DOHH2 (cell line): ENCODE data around the gene APOBEC3A.

Experiments used
- EZH2phosphoT487 ChIP-seq: fragments of 200-600 bp; sonication (generic); IDR thresholded peaks from 2 replicates; pipeline ENCODE4 v1.6.1; 2017; ENCODE audit warnings: borderline replicate concordance, mild to moderate bottlenecking, antibody characterized with exemption, low read length, moderate library complexity, mixed read lengths
- TF ChIP-seq, protein P1 (sequence below): fragments of 200-600 bp; sonication (generic); IDR thresholded peaks from one replicate; pipeline ENCODE4 v1.5.1; 2014; ENCODE audit warnings: antibody characterized with exemption, mild to moderate bottlenecking, low read depth, low read length; ENCODE audit not compliant: poor library complexity, severe bottlenecking

DNA sequence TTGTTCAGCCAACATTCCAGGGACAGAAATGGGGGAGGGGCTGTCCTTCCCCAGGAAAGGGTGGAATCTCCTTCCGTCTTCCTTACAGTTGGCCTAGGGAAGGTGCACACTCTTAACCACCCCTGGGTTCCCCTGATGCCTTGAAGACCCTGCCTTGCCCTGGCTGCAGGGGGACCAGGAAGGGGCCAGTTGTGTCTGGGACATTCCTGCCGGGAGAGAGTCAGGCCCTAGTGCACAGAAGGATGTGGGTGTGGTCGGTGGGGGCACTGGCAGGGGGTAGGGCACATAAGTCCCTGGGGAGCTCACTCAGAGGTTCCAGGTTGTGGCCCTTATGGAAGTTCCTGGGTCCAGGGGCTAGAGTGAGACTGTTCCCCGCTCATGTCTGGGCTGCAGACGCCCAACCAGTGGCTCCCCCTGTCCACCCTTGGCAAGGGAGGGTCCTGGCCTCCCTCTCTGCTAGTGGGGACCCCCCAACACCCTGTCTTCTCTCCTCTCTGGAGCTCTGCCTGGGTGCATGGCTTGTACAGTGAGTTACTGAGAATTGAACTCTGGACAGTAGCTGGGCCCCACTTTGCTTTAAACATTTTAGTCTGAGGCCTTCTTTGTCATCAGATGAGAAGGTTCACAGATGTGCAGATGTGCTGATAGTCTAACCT is 2.0 kb upstream of the APOBEC3A start:
- no peak for TF ChIP-seq EZH2phosphoT487
- TF ChIP-seq, protein P1, sequence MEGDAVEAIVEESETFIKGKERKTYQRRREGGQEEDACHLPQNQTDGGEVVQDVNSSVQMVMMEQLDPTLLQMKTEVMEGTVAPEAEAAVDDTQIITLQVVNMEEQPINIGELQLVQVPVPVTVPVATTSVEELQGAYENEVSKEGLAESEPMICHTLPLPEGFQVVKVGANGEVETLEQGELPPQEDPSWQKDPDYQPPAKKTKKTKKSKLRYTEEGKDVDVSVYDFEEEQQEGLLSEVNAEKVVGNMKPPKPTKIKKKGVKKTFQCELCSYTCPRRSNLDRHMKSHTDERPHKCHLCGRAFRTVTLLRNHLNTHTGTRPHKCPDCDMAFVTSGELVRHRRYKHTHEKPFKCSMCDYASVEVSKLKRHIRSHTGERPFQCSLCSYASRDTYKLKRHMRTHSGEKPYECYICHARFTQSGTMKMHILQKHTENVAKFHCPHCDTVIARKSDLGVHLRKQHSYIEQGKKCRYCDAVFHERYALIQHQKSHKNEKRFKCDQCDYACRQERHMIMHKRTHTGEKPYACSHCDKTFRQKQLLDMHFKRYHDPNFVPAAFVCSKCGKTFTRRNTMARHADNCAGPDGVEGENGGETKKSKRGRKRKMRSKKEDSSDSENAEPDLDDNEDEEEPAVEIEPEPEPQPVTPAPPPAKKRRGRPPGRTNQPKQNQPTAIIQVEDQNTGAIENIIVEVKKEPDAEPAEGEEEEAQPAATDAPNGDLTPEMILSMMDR, result no peak
